Subcutaneous adipose tissue (tissue), 4 donors: ENCODE measurements around the gene ANXA3. TPM values are rescaled to one million over a fixed set of nuclear protein-coding genes. Genes with fewer than 3 reads are reported as not detected.

Source experiments
- total RNA-seq, 4 donors: library from RNA; depleted of rRNA; stranded (reverse); fragments of >200 nt; gene quantifications; one replicate each; pipeline ENCODE4 v1.1.0, GENCODE V29; 2016
- TF ChIP-seq, protein P1 (sequence below): fragments of 450-650 bp; IDR thresholded peaks from one replicate; pipeline ENCODE4 v1.5.1; 2016; ENCODE audit warnings: low read depth, mild to moderate bottlenecking, control low read depth, antibody characterized with exemption, moderate library complexity

The ANXA3 gene, protein sequence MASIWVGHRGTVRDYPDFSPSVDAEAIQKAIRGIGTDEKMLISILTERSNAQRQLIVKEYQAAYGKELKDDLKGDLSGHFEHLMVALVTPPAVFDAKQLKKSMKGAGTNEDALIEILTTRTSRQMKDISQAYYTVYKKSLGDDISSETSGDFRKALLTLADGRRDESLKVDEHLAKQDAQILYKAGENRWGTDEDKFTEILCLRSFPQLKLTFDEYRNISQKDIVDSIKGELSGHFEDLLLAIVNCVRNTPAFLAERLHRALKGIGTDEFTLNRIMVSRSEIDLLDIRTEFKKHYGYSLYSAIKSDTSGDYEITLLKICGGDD
- 100 to 1,000 TPM in 2 of 4 donors, 10 to 100 TPM in 2; 11.4 to 143 (median 66.1) TPM for total RNA-seq

DNA sequence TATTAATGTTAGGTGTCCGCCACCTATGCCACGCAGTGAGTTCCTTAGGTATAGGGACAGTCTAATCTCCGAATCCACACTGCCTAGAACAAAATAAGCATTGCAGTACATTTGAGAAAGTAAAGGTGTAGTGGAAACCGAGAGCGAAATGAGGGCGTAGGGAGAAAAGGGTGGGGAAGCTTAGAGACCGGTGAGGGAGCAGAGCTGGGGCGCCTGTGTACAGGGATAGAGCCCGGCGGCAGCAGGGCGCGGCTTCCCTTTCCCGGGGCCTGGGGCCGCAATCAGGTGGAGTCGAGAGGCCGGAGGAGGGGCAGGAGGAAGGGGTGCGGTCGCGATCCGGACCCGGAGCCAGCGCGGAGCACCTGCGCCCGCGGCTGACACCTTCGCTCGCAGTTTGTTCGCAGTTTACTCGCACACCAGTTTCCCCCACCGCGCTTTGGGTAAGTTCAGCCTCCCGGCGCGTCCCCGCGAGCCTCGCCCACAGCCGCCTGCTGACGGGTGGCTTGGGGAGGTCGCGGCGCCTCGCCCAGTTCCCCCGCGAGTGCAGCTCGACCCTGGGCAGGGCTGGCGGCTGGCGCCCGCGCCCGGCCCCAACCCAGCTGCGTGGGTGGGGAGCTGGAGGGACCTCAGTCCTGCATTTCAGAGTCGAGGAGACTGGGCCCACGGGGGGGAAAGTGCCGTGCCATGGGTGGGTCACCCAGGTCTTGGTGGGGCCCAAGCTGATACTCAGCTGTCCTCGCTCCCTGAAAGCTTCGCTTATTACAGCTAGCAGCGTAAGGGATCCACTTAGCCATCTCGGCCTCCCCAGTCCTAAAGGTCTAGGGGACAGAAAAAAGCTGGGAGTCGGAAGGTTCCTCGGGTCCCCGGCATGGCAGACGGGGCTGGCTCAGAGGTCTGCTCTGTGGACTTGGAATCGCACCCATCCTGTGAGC lies at the start of gene ANXA3:
TSS of gene ANXA3 (plus strand) at position 351 of the 932 bp plus-strand sequence. CDS start 2,704 bp downstream, outside the sequence.
- TF ChIP-seq, protein P1, sequence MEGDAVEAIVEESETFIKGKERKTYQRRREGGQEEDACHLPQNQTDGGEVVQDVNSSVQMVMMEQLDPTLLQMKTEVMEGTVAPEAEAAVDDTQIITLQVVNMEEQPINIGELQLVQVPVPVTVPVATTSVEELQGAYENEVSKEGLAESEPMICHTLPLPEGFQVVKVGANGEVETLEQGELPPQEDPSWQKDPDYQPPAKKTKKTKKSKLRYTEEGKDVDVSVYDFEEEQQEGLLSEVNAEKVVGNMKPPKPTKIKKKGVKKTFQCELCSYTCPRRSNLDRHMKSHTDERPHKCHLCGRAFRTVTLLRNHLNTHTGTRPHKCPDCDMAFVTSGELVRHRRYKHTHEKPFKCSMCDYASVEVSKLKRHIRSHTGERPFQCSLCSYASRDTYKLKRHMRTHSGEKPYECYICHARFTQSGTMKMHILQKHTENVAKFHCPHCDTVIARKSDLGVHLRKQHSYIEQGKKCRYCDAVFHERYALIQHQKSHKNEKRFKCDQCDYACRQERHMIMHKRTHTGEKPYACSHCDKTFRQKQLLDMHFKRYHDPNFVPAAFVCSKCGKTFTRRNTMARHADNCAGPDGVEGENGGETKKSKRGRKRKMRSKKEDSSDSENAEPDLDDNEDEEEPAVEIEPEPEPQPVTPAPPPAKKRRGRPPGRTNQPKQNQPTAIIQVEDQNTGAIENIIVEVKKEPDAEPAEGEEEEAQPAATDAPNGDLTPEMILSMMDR: no peak

DNA sequence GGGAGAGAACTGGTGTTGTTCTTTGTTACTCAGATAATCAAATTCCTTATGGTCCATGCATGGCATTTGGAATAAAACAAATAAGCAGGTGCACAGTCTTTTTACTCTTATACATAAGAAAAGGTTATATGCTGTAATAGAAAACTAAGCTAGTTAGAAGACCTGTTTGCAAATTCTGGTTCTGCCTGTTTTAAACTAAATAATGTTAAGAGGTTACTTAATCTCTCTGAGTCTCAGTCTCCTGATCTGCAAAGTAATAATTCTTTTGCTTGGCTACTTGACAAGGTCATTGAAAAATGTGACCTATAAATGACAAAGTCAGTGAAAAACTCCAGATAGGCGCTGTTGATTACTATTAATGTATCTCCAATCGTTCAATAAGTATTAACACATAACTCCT lies 42.5 kb upstream of the ANXA3 start:
- TF ChIP-seq, protein P1: no peak

DNA sequence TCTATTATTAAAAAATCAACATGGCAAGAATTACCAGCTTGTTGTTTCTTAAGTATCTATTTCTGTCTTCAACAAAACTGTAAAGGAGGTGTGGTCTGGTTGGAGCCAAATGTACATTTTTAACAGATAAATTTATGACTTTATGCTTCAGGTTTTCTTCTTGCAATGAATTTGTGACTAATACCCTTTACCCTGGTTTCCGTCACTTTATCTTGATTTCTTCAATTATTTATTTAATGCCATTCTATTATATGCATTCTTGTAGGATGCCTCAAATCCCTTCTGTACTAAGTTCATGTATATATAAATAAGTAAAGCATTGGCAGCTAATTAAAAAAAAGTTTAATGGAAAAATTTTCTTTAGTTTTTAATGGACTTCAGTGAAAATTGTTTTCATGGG lies 41.5 kb upstream of the ANXA3 start:
- TF ChIP-seq, protein P1: no peak

DNA sequence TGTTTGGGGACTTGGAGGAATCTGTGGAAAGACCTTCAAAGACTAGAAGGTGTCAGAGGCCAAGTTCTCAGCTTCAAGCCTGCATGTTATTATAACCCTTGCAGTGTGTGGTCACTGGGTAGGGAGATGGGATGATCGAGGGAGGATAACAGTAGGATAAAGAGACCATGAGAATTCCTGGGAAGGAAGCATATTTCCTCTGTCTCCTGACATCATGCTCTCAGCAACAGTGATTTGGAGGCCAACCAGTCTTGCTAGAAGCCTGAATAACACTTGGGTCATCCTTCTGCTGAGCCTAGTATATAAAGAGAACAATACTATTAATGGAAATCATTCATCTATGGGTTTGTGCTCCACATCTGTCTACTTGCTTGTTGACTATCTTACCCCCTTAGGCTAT lies 40.9 kb upstream of the ANXA3 start:
- TF ChIP-seq, protein P1: no peak

DNA sequence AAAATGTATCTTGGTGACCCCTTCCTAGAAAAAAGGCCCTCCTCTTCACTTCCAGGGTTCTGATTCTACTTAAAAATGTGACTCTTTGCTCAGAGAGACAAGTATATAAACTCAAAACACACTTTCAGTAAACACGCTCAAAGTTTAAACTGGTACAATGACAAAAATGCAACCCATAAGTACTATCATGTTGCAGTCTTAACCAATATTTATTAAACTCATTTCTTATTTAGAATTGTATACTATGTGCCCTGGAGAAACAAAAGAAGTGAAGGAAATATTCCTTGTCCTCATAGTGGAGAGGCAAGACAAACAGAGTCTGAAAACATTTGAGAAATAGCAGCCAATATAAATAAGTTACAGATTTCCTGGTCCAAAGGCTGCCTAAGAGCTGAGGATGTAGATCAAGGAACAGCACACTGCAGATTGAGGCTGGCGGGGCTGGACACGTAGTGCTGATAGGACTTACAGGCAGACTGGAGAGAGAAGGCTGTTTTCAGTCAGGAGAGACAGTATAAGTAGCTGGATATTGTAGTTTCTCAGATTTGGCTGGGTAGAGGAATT lies 39.1 kb upstream of the ANXA3 start:
- TF ChIP-seq, protein P1: no peak

DNA sequence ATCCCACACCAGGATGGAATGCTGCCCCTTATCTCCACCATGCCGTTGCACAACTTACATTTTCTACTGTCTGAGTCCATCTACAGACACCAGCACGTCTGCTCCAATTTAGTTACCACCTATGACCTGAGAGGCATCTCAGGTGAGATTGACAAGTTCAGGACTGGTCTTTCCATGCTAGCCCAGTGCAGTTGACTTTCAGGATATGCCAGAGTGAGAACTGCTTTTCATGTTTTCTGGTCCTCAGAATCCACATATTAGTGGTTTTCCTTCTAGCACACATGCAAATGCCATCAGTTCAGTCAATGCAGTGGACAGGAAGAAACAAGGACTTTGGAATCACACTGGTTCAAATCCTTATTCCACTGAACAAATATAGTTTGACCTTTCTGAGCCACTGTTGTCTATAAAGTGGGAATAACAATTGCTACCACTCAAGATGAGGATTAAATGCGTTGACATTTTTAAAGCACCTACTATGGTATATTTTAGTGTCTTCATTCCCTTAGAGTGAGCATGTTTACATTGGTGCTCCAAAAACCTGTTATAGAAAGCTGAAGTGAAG lies 38.1 kb upstream of the ANXA3 start:
- TF ChIP-seq, protein P1: no peak
